OCI-LY1 (cell line): Measurements from ENCODE around the gene ZBTB46.

Source experiments
- CTCF ChIP-seq: fragments of 200-600 bp; sonication (generic), shearing (Covaris generic); IDR thresholded peaks from 2 replicates; pipeline ENCODE4 v1.5.1; 2017; ENCODE audit warnings: mild to moderate bottlenecking, antibody characterized with exemption, low read length, moderate library complexity, mixed read lengths
- EZH2 ChIP-seq: fragments of 200-600 bp; sonication (generic), shearing (Covaris generic); IDR thresholded peaks from 2 replicates; pipeline ENCODE4 v1.8.0; 2017; ENCODE audit warnings: borderline replicate concordance, mixed run types, mild to moderate bottlenecking, antibody characterized with exemption, low read length, moderate library complexity, mixed read lengths

GRCh38 chr20:63774306-63774705 lies 56.8 kb downstream of the ZBTB46 start:
- TF ChIP-seq CTCF (no peak), EZH2 (no peak)
